NCI-H1417 (cell line): Measurements from ENCODE around the gene TIGD2.
A peak's percentile ranks its signal among the peaks of the same experiment; 100 is the strongest.

Experiments
- DNase-seq, 3 experiments: peaks; one replicate each; lab custom pipeline; 2025; lab: John Stamatoyannopoulos, UW

TIGD2 gene

DNA sequence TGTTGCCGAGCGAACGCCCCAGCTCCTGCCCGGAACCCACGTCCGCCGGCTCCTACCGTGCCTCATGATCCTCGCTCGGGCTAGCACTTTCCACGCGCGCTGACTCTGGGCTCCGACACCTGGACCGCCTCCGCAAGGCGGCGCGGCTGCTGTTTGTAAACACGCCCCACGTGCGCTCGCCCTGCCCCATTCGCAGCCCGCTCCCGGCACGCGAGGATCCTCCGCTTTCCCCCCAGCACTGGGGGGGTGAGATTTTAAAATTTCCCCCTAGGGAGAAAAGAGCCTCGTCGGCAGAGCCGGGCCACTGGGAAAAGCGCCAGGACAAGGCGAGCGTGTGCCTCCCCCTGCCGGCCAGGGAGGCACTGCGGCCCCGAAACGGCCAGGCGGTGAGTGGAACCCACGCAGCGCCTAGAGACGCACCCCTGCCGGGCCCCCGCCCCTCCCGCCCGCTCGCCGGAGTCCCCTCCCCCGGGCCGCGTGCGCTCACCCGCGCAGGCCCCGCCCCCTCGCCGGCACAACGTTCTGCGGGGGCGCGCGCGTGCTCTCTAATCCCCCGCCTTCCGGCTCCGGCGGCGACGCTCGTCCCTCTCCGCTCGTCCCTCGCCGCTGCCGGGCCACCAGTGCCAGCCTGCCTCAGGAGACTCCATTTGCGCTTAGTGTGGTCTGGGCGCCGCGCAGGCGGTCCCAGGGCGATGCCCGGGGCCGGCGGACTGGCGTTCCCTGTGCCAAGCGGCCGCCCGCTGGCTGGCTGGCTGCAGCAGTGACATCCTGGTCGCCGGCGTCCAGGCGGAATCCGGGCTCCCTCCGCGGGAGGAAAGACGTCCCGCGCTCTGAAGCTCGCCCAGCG, at the start of gene TIGD2:
TSS of gene TIGD2 (plus strand) at position 548 of the 847 bp plus-strand sequence. CDS start 1,442 bp downstream, outside the sequence.
- peak; percentile 95 to 98 (median 95) for DNase-seq

DNA sequence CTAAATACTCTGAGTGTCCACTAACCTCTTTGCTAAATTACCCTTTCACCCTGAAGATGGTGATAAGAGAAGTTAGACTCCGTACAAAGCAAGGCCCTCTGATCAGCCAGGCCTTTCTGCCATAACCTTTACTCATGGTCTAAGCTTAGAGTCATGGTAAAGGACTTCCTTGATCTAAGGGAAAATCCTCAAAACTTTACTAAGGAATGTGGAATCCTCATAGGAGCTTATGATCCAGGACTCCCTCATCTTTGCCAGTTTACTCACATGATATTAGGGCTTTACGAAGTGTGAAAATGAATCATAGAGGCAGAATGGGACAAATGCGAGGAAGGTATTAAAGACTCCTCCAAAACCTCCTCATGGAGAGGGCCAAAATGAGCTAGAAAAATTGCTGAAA, 46.5 kb upstream of the TIGD2 start:
- no peak for DNase-seq

DNA sequence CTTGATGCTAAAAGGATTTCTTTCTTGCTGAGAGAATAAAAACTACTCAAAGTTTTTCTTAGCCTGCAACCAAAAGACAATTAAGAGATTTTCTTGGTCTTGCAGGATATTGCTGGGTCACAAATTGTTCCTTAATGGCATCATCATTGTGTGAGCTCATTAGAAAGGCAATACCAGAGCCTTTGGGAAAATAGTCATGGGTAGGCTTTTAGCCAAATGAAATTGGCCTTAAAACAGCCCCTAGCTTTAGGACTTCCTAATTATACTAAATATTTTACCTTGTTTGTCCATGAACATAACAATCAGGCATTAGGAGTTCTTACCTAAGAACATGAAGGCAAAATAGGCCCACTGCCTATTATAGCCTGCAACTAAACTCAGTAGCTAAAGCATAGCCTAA, 43.9 kb upstream of the TIGD2 start:
- no peak for DNase-seq

GRCh38 chr4:89069481-89069880, 41.9 kb upstream of the TIGD2 start:
- no peak for DNase-seq

DNA sequence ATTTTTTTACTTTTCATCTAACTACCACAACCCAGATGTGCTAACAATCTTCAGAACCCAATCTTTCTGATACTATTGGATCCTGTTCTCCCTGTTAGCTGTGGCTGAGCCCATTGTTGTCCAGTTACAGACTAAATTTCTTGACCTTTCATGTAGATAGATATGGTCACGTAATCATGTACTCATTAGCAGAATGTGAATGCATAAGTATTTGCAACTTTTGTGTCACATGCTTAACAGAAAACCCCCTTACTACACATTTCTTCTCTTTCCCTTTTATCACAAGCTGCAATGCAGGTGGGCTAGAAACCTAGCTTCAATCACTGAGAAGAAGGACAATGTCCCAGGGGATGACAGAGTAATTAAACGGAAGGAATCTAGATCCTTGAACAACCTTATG, 41.3 kb upstream of the TIGD2 start:
- no peak for DNase-seq

GRCh38 chr4:89071311-89071710, 40.0 kb upstream of the TIGD2 start:
- no peak for DNase-seq

GRCh38 chr4:89072921-89073320, 38.4 kb upstream of the TIGD2 start:
- peak in 1 of 3 experiments; percentile 7 for DNase-seq

DNA sequence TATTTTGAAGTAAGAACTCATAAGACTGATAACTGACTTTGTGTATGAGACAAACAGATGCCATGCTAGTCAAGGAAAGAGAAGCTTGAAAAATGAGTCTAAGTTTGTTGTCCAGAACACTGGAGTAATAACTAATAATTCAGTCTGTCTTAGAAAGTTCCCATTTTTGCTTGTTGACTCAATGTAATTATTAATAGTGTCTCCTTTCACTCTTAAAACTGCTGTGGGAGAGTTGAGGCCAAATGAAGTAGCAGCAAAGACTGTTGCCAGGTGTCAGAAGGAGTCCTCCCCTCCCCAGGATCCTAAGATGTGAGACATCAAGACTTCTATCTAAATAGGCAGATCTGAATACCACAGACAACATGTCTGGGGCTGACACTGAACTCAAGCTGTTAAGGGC, 33.6 kb upstream of the TIGD2 start:
- DNase-seq = no peak

- no peak for DNase-seq
Measured at GRCh38 chr4:89078300-89078699, 33.0 kb upstream of the TIGD2 start.

- DNase-seq = no peak
Measured at GRCh38 chr4:89099034-89099433, 12.3 kb upstream of the TIGD2 start.

DNA sequence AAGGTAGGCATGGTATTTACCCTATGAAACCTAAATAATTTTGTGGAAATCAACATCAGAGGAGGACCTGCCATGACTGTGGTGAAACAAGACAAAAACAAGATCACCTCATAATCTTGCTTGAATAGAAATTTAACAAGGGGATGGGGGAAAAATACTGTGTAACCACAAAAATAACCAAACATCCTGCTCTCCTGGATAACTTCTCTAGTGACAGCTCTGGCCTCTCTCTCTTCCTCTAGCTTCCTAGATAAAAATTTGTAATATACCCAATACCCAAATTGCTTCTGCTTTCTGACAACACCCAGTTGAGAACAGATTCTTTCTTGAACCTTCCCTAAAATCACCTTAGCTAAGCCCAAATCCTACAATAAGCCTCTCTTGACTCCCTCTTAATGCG, 11.9 kb upstream of the TIGD2 start:
- DNase-seq = no peak

DNA sequence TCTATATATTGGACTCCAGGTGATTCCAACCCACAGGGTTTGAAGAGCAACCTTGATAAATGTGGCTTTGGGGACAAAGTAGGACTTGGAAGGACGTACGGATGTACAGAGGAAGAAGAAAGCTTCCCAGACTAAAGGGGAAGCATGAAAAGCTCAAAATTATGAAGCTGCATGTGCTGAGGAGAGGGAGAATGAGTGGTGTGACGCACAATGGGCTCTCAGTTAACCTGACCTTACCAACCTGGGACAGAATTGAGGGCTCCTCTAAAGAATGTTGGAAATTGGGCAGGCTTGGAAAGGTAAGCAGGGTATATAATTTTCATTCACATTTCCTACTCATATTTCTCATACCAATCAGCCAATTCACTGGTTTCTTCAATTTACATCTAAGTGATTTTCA, 10.5 kb upstream of the TIGD2 start:
- no peak for DNase-seq

- DNase-seq = no peak
Measured at GRCh38 chr4:89101256-89102161, 9.8 kb upstream of the TIGD2 start.

DNA sequence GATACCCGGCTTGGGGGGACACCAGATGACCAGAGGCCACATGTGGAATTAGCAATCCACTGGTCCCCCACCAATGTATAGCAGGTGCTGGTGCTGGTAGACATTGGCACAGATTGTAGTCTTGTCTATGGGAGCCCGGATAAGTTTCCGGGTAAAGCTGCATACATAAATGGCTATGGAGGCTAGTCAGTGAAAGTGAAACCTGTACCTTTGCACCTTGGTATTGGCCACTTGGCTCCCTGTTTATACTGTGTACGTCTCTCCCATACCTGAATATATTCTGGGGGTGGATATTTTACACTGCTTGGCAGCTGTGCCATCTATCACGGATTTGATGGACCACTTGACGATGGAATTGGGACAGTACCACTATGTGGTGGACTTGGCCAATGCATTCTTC, 5.6 kb upstream of the TIGD2 start:
- DNase-seq = no peak

DNA sequence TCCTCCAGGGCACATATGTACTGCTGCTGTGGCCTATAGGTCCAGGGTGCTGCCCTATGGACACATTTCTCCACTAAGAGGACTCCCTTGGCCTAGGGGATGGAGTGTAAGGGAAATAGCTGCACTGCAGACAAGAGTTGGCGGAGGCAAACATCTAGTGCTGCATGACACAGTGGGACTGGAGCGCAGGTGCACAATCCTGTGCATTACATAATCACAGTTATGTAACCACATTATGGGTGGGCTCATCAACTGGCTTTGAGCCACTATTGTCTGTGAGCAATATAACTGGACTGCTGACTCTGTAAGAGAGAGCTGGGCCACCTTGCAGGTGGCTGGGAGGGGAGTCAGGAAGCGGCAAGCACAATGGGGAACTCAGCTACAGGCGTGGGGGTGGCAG, 3.2 kb upstream of the TIGD2 start:
- no peak for DNase-seq

GRCh38 chr4:89109841-89110540, 1.3 kb upstream of the TIGD2 start:
- DNase-seq = no peak

GRCh38 chr4:89110541-89110985, 770 bp upstream of the TIGD2 start:
- peak; percentile 55 to 89 (median 83) for DNase-seq

- DNase-seq = peak; percentile 37 to 76 (median 52)
Measured at GRCh38 chr4:89111833-89112563, 665 bp downstream of the TIGD2 start.

DNA sequence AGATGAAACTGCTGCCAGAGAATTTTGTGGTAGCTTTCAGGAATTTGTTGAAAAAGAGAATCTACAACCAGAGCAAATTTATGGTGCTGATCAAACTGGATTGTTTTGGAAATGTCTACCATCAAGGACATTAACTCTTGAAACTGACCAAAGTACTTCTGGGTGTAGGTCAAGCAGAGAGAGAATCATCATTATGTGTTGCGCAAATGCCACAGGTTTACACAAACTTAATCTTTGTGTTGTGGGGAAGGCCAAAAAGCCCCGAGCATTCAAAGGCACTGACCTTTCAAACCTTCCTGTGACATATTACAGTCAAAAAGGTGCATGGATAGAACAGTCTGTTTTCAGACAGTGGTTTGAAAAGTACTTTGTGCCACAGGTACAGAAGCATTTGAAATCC, 2.1 kb downstream of the TIGD2 start:
- no peak for DNase-seq

DNA sequence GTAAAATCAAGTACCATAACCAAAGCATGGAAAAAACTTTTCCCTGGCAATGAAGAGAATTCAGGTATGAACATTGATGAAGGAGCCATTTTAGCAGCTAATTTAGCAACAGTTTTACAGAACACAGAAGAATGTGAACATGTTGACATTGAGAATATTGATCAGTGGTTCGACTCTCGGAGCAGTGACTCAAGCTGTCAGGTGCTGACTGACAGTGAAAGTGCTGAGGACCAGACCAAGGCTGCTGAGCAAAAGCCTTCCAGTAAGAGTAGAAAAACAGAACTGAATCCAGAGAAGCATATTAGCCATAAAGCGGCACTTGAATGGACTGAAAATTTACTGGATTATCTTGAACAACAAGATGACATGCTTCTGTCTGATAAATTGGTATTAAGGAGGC, 2.8 kb downstream of the TIGD2 start:
- DNase-seq = no peak

DNA sequence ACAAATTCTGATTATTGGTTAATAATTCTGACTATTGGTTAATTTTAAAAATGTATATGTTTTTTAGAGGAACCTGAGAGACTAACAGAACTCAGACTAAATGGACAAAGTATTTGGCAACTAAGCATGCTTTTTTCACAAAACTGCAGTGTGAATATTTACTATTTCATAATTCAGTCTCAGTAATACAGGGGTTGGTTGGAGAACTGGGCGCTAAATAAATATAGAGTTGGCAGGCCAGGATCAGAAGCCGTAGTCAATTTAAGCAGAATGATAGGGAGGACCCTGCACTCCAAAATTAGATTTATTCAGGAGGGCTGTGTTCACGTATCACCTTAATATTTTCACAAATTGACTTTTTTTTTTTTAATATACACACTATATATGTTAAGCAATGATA, 5.8 kb downstream of the TIGD2 start:
- DNase-seq = no peak

DNA sequence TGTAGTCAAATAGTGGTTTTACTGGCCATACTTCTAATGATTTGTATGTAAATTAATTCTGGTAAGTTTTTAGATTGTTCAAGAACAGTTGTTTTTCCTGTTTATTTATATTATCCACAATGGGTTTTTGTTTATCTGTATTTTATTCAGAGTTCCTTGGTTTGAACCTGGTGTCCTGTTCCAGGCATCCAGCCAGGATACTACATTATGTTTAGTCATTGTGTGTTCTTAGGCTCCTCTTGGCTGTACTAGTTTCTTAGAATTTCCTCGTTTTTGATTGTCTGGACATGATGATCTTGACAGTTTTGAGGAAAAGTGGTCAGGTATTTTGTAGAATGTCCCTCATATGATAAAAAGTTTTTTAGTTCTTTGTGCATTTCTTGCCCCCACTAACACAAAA, 7.8 kb downstream of the TIGD2 start:
- no peak for DNase-seq
